ENCODE results near the gene SIGLEC10. TPM values are rescaled to one million over a fixed set of nuclear protein-coding genes. Genes with fewer than 3 reads are reported as not detected.
"Not testable (repeated sequence)": the region's sequence is repeated elsewhere in the genome, so short reads cannot be mapped to it uniquely, and the experiment has no call there.

Gene SIGLEC10
- polyA plus RNA-seq, 4 donors, result 0.76 to 2.1 (median 1.2) TPM

- no peak for DNase-seq (ENCODE audit: low read depth in 4 of 4, low spot score in 2 of 4)
These were observed 19.2 kb downstream of the SIGLEC10 start for GRCh38 chr19:51398096-51398704.

GRCh38 chr19:51397453-51397852 is 20.0 kb downstream of the SIGLEC10 start:
- DNase-seq (ENCODE audit: low read depth in 4 of 4, low spot score in 2 of 4), result not testable (repeated sequence)

GRCh38 chr19:51396175-51396574 is 21.3 kb downstream of the SIGLEC10 start:
- DNase-seq (ENCODE audit: low read depth in 4 of 4, low spot score in 2 of 4), result no peak

GRCh38 chr19:51394050-51394836 is 23.2 kb downstream of the SIGLEC10 start:
- DNase-seq (ENCODE audit: low read depth in 4 of 4, low spot score in 2 of 4), result peak; percentile 92 to 98 (median 95)

GRCh38 chr19:51392701-51393100 is 24.7 kb downstream of the SIGLEC10 start:
- no peak for DNase-seq (ENCODE audit: low read depth in 4 of 4, low spot score in 2 of 4)

- DNase-seq (ENCODE audit: low read depth in 4 of 4, low spot score in 2 of 4), result no peak
These were observed 26.3 kb downstream of the SIGLEC10 start for GRCh38 chr19:51391073-51391611.

- DNase-seq (ENCODE audit: low read depth in 4 of 4, low spot score in 2 of 4), result no peak
These were observed 28.3 kb downstream of the SIGLEC10 start for GRCh38 chr19:51389143-51389542.

GRCh38 chr19:51387924-51388389 is 29.5 kb downstream of the SIGLEC10 start, which contains the start of gene LIM2:
Gene LIM2 (minus strand): TSS chr19:51387974. CDS start chr19:51387443, 531 bp downstream.
- peak in 1 of 4 donors; percentile 21 for DNase-seq (ENCODE audit: low read depth in 4 of 4, low spot score in 2 of 4)

GRCh38 chr19:51386882-51387520 is 30.4 kb downstream of the SIGLEC10 start:
- no peak for DNase-seq (ENCODE audit: low read depth in 4 of 4, low spot score in 2 of 4)

GRCh38 chr19:51382004-51382403 is 35.4 kb downstream of the SIGLEC10 start:
- DNase-seq (ENCODE audit: low read depth in 4 of 4, low spot score in 2 of 4), result no peak

GRCh38 chr19:51380379-51380778 is 37.1 kb downstream of the SIGLEC10 start:
- DNase-seq (ENCODE audit: low read depth in 4 of 4, low spot score in 2 of 4), result no peak

GRCh38 chr19:51377422-51377821 is 40.0 kb downstream of the SIGLEC10 start:
- DNase-seq (ENCODE audit: low read depth in 4 of 4, low spot score in 2 of 4), result no peak

- no peak for DNase-seq (ENCODE audit: low read depth in 4 of 4, low spot score in 2 of 4)
These were observed 41.8 kb downstream of the SIGLEC10 start for GRCh38 chr19:51375504-51376221.

GRCh38 chr19:51372649-51373504 is 44.6 kb downstream of the SIGLEC10 start, which contains the start of gene NKG7:
Gene NKG7 (minus strand): TSS chr19:51372654. CDS start chr19:51372535, 119 bp downstream.
- DNase-seq (ENCODE audit: low read depth in 4 of 4, low spot score in 2 of 4), result no peak

GRCh38 chr19:51372021-51372648 is 45.3 kb downstream of the SIGLEC10 start:
- DNase-seq (ENCODE audit: low read depth in 4 of 4, low spot score in 2 of 4), result no peak

GRCh38 chr19:51371186-51371690 is 46.2 kb downstream of the SIGLEC10 start:
- DNase-seq (ENCODE audit: low read depth in 4 of 4, low spot score in 2 of 4), result no peak

GRCh38 chr19:51370230-51370629 is 47.2 kb downstream of the SIGLEC10 start:
- no peak for DNase-seq (ENCODE audit: low read depth in 4 of 4, low spot score in 2 of 4)

- no peak for DNase-seq (ENCODE audit: low read depth in 4 of 4, low spot score in 2 of 4)
These were observed 48.8 kb downstream of the SIGLEC10 start, which contains the start of gene CLDND2 for GRCh38 chr19:51368366-51369282. Gene CLDND2 (minus strand): TSS chr19:51369003. CDS start chr19:51368577, 426 bp downstream.
